GM23248 (cell line): Measurements from ENCODE around the gene PDE12.

ENCODE experiments used
- EZH2 ChIP-seq: fragments of 200-600 bp; sonication (generic); IDR thresholded peaks from 2 replicates; pipeline ENCODE4 v1.6.1; 2018; ENCODE audit warnings: antibody characterized with exemption, mild to moderate bottlenecking; ENCODE audit not compliant: insufficient read depth, poor library complexity, severe bottlenecking
- EZH2phosphoT487 ChIP-seq: fragments of 200-600 bp; sonication (generic); IDR thresholded peaks from 2 replicates; pipeline ENCODE4 v1.6.1; 2018; ENCODE audit warnings: antibody characterized with exemption, moderate library complexity, mild to moderate bottlenecking, low read depth; ENCODE audit not compliant: insufficient read depth

DNA sequence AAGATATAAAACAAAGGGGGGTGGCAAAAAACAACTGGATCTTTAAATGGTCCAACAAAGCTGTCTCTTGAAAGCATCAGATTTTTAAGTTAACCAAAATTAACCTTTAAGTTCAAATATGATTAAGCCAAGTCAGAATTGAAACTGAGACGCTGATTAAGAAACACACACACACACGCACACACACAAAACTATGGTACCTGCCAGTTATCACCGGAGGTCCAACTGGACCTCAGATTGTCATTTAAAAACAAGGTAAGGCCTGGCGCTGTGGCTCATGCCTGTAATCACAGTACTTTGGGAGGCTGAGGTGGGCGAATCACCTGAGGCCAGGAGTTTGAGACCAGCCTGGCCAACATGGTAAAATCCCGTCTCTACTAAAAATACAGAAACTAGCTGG, 30.7 kb downstream of the PDE12 start:
- TF ChIP-seq EZH2phosphoT487 (no peak), EZH2 (no peak)
